Naive thymus-derived CD4-positive, alpha-beta T cell (primary cell): ENCODE measurements around the gene TRIM73. TPM values are rescaled to one million over a fixed set of nuclear protein-coding genes. Genes with fewer than 3 reads are reported as not detected.
A peak's percentile ranks its signal among the peaks of the same experiment; 100 is the strongest.
"Not testable (repeated sequence)": the region's sequence is repeated elsewhere in the genome, so short reads cannot be mapped to it uniquely, and the experiment has no call there.

Experiments
- ATAC-seq: fragments of 150-1000 bp; cut with Tn5 transposase; 2 replicates; pipeline ENCODE4 v1.10.0; 2021; ENCODE audit warnings: mild to moderate bottlenecking, moderate library complexity
- CTCF ChIA-PET: fragments of 350-600 bp; sonication (Branson Sonifier 250); formaldehyde crosslinking; loops from one replicate; lab custom pipeline; 2021; ENCODE audit warnings: antibody characterized with exemption; lab: Charles Lee
- POLR2A ChIA-PET: fragments of 350-600 bp; sonication (Branson Sonifier 250); formaldehyde crosslinking; loops from one replicate; lab custom pipeline; 2021; ENCODE audit warnings: antibody characterized with exemption, inconsistent platforms; lab: Charles Lee
- DNase-seq, 9 donors: peaks; one replicate each; pipeline versions ENCODE4 v3.0.0 to v3.0.0-alpha.2; 2020 to 2022; ENCODE audit warnings: mixed read lengths in 1 of 9
- H3K27ac ChIP-seq: one replicate; pipeline ENCODE4 v1.7.0; 2013; ENCODE audit warnings: mild to moderate bottlenecking, low read depth, low read length, moderate library complexity
- H3K27me3 ChIP-seq, 2 donors: one replicate each; pipeline ENCODE4 v1.7.0; 2013; ENCODE audit warnings: low read length in 2 of 2, mild to moderate bottlenecking in 2 of 2, moderate library complexity in 2 of 2; ENCODE audit not compliant: control insufficient read depth in 2 of 2, insufficient read depth in 2 of 2
- H3K36me3 ChIP-seq, 3 experiments: 1 replicate in 2 of 3; 2 replicates in 1 of 3; pipeline ENCODE4 v1.7.0; 2013; ENCODE audit warnings: low read length in 3 of 3, mild to moderate bottlenecking in 3 of 3, moderate library complexity in 1 of 3; ENCODE audit not compliant: insufficient read depth in 3 of 3, control insufficient read depth in 2 of 3
- H3K4me1 ChIP-seq, 2 donors: one replicate each; pipeline ENCODE4 v1.7.0; 2013; ENCODE audit warnings: low read length in 2 of 2, mild to moderate bottlenecking in 2 of 2, moderate library complexity in 1 of 2; ENCODE audit not compliant: control insufficient read depth in 2 of 2, insufficient read depth in 2 of 2
- H3K4me3 ChIP-seq: 2 replicates; pipeline ENCODE4 v1.7.0; 2013; ENCODE audit warnings: mild to moderate bottlenecking, low read length
- H3K9me3 ChIP-seq, 3 experiments: 1 replicate in 2 of 3; 2 replicates in 1 of 3; pipeline ENCODE4 v1.7.0; 2013; ENCODE audit warnings: low read length in 3 of 3; ENCODE audit not compliant: control insufficient read depth in 2 of 3
- H3K27ac Mint-ChIP-seq, 9 donors: one replicate each; pipeline ENCODE4 v1.8.0; 2020 to 2022; ENCODE audit warnings: mixed read lengths in 9 of 9, mild to moderate bottlenecking in 8 of 9, moderate library complexity in 5 of 9, inconsistent platforms in 2 of 9
- H3K27me3 Mint-ChIP-seq, 5 donors: one replicate each; pipeline ENCODE4 v1.8.0; 2021 to 2022; ENCODE audit warnings: mixed read lengths in 5 of 5, mild to moderate bottlenecking in 1 of 5
- H3K36me3 Mint-ChIP-seq, 5 donors: one replicate each; pipeline ENCODE4 v1.8.0; 2020 to 2022; ENCODE audit warnings: mixed read lengths in 5 of 5, mild to moderate bottlenecking in 3 of 5, inconsistent platforms in 1 of 5
- H3K4me1 Mint-ChIP-seq, 7 donors: one replicate each; pipeline ENCODE4 v1.8.0; 2020 to 2022; ENCODE audit warnings: mixed read lengths in 7 of 7, mild to moderate bottlenecking in 3 of 7, inconsistent platforms in 1 of 7
- H3K4me3 Mint-ChIP-seq, 10 donors: one replicate each; pipeline ENCODE4 v1.8.0; 2020 to 2022; ENCODE audit warnings: mild to moderate bottlenecking in 10 of 10, mixed read lengths in 10 of 10, moderate library complexity in 6 of 10, inconsistent platforms in 2 of 10
- H3K9me3 Mint-ChIP-seq, 11 donors: one replicate each; pipeline ENCODE4 v1.8.0; 2020 to 2022; ENCODE audit warnings: mixed read lengths in 11 of 11, mild to moderate bottlenecking in 4 of 11, inconsistent platforms in 1 of 11, moderate library complexity in 1 of 11
- intact Hi-C, 2 donors: fragments of 100-400 bp; cut with micrococcal nuclease; formaldehyde crosslinking; loops; one replicate each; pipeline ENCODE4 v1.15.1; 2023
- polyA plus RNA-seq, 2 donors: library from polyadenylated mRNA; unstranded; fragments of 300-500 nt; fragmentation: Illumina TruSeq; gene quantifications; one replicate each; pipeline ENCODE4 v1.2.3, GENCODE V29; 2021
- total RNA-seq, 6 experiments: library from RNA in 5 of 6; stranded (reverse) in 5 of 6; gene quantifications; 1 replicate in 5 of 6; 2 replicates in 1 of 6; pipeline ENCODE4 v1.2.3 and lab custom pipeline; 2021 to 2026

TRIM73 gene
- total and polyA plus RNA-seq, 7 experiments from 2014 or later: 1.3 to 33.2 (median 23.2) TPM

DNA sequence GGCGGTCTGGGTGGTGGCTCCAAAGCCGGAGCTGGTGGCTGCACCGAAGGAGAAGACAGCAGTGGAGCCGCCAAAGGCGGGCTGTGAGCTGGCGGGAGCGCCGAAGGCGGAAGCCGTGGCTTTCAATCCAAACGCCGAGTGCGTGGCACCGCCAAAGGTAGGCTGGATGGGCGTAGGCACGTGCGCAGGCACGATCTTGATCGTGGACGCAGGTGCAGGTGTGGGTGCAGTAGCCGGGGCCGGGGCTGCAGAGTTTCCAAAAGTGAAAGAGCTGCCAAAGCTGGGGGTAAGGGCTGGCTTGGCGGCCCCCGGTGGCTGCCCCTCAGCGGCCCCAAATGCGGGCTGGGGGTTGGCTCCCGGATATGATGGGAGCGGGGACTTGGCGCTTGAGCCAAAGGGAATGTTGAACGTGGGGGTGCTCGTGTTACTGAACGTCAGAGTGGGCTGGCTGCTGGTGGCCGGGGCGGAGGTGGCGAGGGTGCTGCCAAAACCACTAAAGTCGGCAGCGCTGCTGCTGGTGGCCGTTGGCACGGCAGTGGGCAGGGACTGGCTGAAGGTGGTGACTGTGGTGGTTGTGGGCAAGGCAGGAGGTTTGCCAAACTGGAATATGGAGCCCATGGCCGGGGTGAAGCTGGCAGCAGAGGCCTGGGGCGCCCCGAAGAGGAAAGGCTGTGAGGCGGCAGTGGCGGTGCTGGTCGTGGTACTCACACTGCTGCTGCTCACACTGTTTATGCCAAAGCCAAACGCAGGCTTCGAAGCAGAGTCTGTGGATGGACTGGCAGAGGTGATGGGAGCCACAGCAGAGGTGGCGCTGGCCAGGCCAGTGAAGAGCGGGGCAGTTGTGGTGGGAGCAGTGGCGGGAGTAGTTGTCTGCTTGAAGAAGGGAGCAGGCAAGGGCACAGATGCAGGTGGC is 26.6 kb downstream of the TRIM73 start:
- peaks cover 0 to 34% (median 8%) of the 10 kb centered on the region in 3 experiments for H3K36me3 ChIP-seq
- H3K36me3 Mint-ChIP-seq, H3K27me3 Mint-ChIP-seq, H3K27me3 ChIP-seq, CTCF ChIA-PET, intact Hi-C loops, H3K27ac ChIP-seq, H3K4me1 Mint-ChIP-seq, H3K9me3 Mint-ChIP-seq, H3K4me3 ChIP-seq, H3K27ac Mint-ChIP-seq, H3K4me3 Mint-ChIP-seq, H3K4me1 ChIP-seq, H3K9me3 ChIP-seq: not testable (repeated sequence)
- DNase-seq (peak in 1 of 9 donors; percentile 16), ATAC-seq (peak; percentile 19)
- POLR2A ChIA-PET: interaction anchor here (0.7 kb wide), 1 partner anchor 8 kb away, joined by 3 read pairs; no protein-coding TSS in a partner anchor

DNA sequence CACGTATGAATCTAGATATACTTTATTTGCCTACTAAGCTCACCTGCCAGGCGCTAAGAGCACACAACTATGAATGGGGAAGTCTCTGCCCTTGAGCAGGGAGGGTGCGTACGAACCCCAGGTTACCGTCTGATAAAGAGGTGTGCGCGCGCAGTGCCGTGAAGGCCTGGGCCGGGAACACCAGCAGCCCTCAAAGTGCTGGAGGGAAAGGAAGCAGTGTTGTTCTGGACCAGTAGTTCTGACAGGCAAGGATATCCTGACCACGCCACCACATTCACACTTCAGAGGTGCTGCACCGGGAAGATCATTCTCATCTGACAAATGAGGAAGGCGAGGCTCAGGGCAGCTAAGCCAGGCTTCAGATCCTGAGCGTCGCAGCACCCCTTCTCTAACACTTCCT is 28.1 kb downstream of the TRIM73 start:
- H3K9me3 ChIP-seq, H3K9me3 Mint-ChIP-seq, ATAC-seq, H3K4me3 ChIP-seq, CTCF ChIA-PET, H3K27ac ChIP-seq, POLR2A ChIA-PET, H3K27me3 Mint-ChIP-seq, H3K4me3 Mint-ChIP-seq, H3K4me1 ChIP-seq, intact Hi-C loops, H3K27me3 ChIP-seq: not testable (repeated sequence)
- peaks cover 0 to 34% (median 8%) of the 10 kb centered on the region in 3 experiments for H3K36me3 ChIP-seq
- Mint-ChIP-seq H3K36me3 (peaks cover 0 to 14% (median 8%) of the 10 kb centered on the region in 5 donors), H3K27ac (peak overlapping the region in 3 of 9 donors; percentile 21 to 36 (median 33)), H3K4me1 (peaks cover 12 to 20% (median 13%) of the 10 kb centered on the region in 7 donors)
- peak in 1 of 9 donors; percentile 3 for DNase-seq

- H3K4me3 ChIP-seq, H3K27me3 Mint-ChIP-seq, H3K27me3 ChIP-seq, intact Hi-C loops, H3K9me3 ChIP-seq, DNase-seq, H3K4me1 ChIP-seq, ATAC-seq, CTCF ChIA-PET, POLR2A ChIA-PET, H3K9me3 Mint-ChIP-seq: not testable (repeated sequence)
- peak overlapping the region; percentile 29 for H3K27ac ChIP-seq
- Mint-ChIP-seq H3K4me1 (peaks cover 7 to 53% (median 34%) of the 10 kb centered on the region in 7 donors), H3K27ac (peak overlapping the region in 3 of 9 donors; percentile 44 to 65 (median 51)), H3K4me3 (peak overlapping the region in 1 of 10 donors; percentile 41), H3K36me3 (peaks cover 10 to 46% (median 32%) of the 10 kb centered on the region in 5 donors)
- H3K36me3 ChIP-seq: peaks cover 15 to 44% (median 33%) of the 10 kb centered on the region in 3 experiments
Observed at GRCh38 chr7:75439000-75439399, 43.6 kb downstream of the TRIM73 start.

DNA sequence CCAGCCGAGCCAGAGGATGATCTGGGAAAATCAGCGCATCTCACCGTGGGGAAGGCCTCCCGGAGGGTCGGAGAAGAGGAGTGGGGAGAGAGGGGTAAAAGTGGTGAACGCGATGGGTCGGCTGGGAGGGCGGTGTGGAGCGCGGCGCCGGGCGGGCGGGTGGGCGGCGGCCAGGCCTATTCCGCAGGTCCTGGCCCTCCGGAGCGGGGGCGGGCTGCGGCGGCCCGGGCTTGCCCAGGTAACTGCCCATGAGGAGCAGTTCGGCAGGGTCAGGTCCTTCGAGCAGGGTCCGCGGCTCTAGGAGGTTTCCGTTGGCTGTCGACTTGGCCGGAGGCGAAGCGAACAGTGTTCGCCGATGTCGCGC is 46.7 kb downstream of the TRIM73 start:
- Mint-ChIP-seq H3K4me3 (peak overlapping the region; percentile 69 to 92 (median 88)), H3K36me3 (peaks cover 7 to 29% (median 19%) of the 10 kb centered on the region in 5 donors), H3K4me1 (peaks cover 6 to 32% (median 22%) of the 10 kb centered on the region in 7 donors), H3K27ac (peak overlapping the region; percentile 47 to 94 (median 89))
- ATAC-seq (peak; percentile 33), DNase-seq (peak in 2 of 9 donors; percentile 1 to 12)
- H3K9me3 Mint-ChIP-seq, H3K4me1 ChIP-seq, CTCF ChIA-PET, H3K4me3 ChIP-seq, POLR2A ChIA-PET, H3K27me3 Mint-ChIP-seq, H3K9me3 ChIP-seq, H3K27me3 ChIP-seq: not testable (repeated sequence)
- H3K36me3 ChIP-seq: peaks cover 8 to 24% (median 22%) of the 10 kb centered on the region in 3 experiments
- peak overlapping the region; percentile 73 for H3K27ac ChIP-seq
- intact Hi-C loops: loop anchor here in 1 of 2 donors (2.0 kb wide), 1 partner anchor 15 kb away; no protein-coding TSS in a partner anchor

GRCh38 chr7:75442465-75443111 is 47.2 kb downstream of the TRIM73 start:
- Mint-ChIP-seq H3K36me3 (peaks cover 7 to 24% (median 18%) of the 10 kb centered on the region in 5 donors), H3K4me3 (peak overlapping the region; percentile 84 to 97 (median 94)), H3K4me1 (peaks cover 6 to 30% (median 18%) of the 10 kb centered on the region in 7 donors), H3K27ac (peak overlapping the region; percentile 66 to 99 (median 97))
- peak overlapping the region; percentile 73 for H3K27ac ChIP-seq
- H3K9me3 Mint-ChIP-seq, H3K9me3 ChIP-seq, H3K4me1 ChIP-seq, CTCF ChIA-PET, H3K27me3 ChIP-seq, POLR2A ChIA-PET, H3K27me3 Mint-ChIP-seq: not testable (repeated sequence)
- H3K36me3 ChIP-seq: peaks cover 8 to 20% (median 19%) of the 10 kb centered on the region in 3 experiments
- peak; percentile 98 for ATAC-seq
- peak overlapping the region; percentile 59 for H3K4me3 ChIP-seq
- intact Hi-C loops: loop anchor here in 1 of 2 donors (2.0 kb wide), 1 partner anchor 16 kb away; no protein-coding TSS in a partner anchor
- peak; percentile 26 to 67 (median 61) for DNase-seq

DNA sequence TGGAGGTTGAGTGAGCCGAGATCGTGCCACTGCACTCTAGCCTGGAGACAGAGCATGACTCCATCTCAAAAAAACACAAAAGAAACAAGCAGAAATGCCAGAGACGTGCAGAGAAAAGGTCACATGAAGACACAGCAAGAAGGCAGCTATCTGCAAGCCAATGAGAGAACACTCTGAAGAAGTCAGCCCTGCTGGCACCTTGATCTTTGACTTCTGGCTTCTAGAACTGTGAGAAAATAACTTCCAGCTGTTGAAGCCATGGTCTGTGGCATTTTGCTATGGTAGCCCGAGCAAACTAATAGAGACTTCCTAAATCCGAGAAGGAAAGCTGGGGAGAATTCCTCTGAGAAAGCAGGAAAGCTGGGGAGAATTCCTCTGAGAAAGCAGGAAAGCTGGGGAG is 54.5 kb downstream of the TRIM73 start:
- CTCF ChIA-PET, H3K36me3 Mint-ChIP-seq, H3K27me3 ChIP-seq, ATAC-seq, H3K27ac ChIP-seq, H3K27me3 Mint-ChIP-seq, POLR2A ChIA-PET, DNase-seq, H3K4me3 Mint-ChIP-seq, H3K9me3 ChIP-seq, H3K4me1 ChIP-seq, H3K9me3 Mint-ChIP-seq, H3K4me1 Mint-ChIP-seq, H3K36me3 ChIP-seq, H3K4me3 ChIP-seq: not testable (repeated sequence)
- H3K27ac Mint-ChIP-seq: peak overlapping the region in 1 of 9 donors; percentile 65
- intact Hi-C loops: loop anchor here in 1 of 2 donors (10.0 kb wide), 1 partner anchor 195 kb away; no protein-coding TSS in a partner anchor
